CD8-positive, alpha-beta memory T cell (primary cell): Measurements from ENCODE around the gene CORO2B. TPM values are rescaled to one million over a fixed set of nuclear protein-coding genes. Genes with fewer than 3 reads are reported as not detected.

Source experiments
- CTCF ChIA-PET: fragments of 350-600 bp; sonication (Branson Sonifier 250); formaldehyde crosslinking; loops from one replicate; lab custom pipeline; 2021; ENCODE audit warnings: antibody characterized with exemption; lab: Charles Lee
- POLR2A ChIA-PET: fragments of 350-600 bp; sonication (Branson Sonifier 250); formaldehyde crosslinking; loops from one replicate; lab custom pipeline; 2021; ENCODE audit warnings: antibody characterized with exemption; lab: Charles Lee
- DNase-seq, 5 donors: peaks; one replicate each; pipeline versions ENCODE4 v3.0.0 to v3.0.0-alpha.2; 2020 to 2022; ENCODE audit warnings: mixed read lengths in 1 of 5
- H3K27ac ChIP-seq: one replicate; pipeline ENCODE4 v1.7.0; 2013; ENCODE audit warnings: low read depth, mild to moderate bottlenecking, low read length, moderate library complexity
- H3K27me3 ChIP-seq: 2 replicates; pipeline ENCODE4 v1.7.0; 2013; ENCODE audit warnings: low read length, mild to moderate bottlenecking; ENCODE audit not compliant: insufficient read depth, poor library complexity, severe bottlenecking
- H3K36me3 ChIP-seq: 2 replicates; pipeline ENCODE4 v1.7.0; 2013; ENCODE audit warnings: mild to moderate bottlenecking, low read length, moderate library complexity; ENCODE audit not compliant: insufficient read depth
- H3K4me1 ChIP-seq: 2 replicates; pipeline ENCODE4 v1.7.0; 2013; ENCODE audit warnings: mild to moderate bottlenecking, low read length, moderate library complexity; ENCODE audit not compliant: insufficient read depth
- H3K4me3 ChIP-seq: 2 replicates; pipeline ENCODE4 v1.7.0; 2013; ENCODE audit warnings: mild to moderate bottlenecking, low read length
- H3K9me3 ChIP-seq: 2 replicates; pipeline ENCODE4 v1.7.0; 2013; ENCODE audit warnings: mild to moderate bottlenecking, low read length
- H3K27ac Mint-ChIP-seq, 8 donors: one replicate each; pipeline ENCODE4 v1.8.0; 2020 to 2021; ENCODE audit warnings: mixed read lengths in 8 of 8, mild to moderate bottlenecking in 6 of 8, inconsistent platforms in 3 of 8, moderate library complexity in 3 of 8
- H3K27me3 Mint-ChIP-seq, 2 donors: one replicate each; pipeline ENCODE4 v1.8.0; 2020 to 2021; ENCODE audit warnings: mixed read lengths in 2 of 2, mild to moderate bottlenecking in 1 of 2, moderate library complexity in 1 of 2
- H3K36me3 Mint-ChIP-seq, 3 donors: one replicate each; pipeline ENCODE4 v1.8.0; 2020 to 2021; ENCODE audit warnings: mixed read lengths in 3 of 3, inconsistent platforms in 1 of 3, mild to moderate bottlenecking in 1 of 3
- H3K4me1 Mint-ChIP-seq, 3 donors: one replicate each; pipeline ENCODE4 v1.8.0; 2020 to 2021; ENCODE audit warnings: mixed read lengths in 3 of 3, inconsistent platforms in 1 of 3, mild to moderate bottlenecking in 1 of 3
- H3K4me3 Mint-ChIP-seq, 7 donors: one replicate each; pipeline ENCODE4 v1.8.0; 2020 to 2021; ENCODE audit warnings: mixed read lengths in 7 of 7, mild to moderate bottlenecking in 6 of 7, moderate library complexity in 4 of 7, inconsistent platforms in 2 of 7
- H3K9me3 Mint-ChIP-seq, 5 donors: one replicate each; pipeline ENCODE4 v1.8.0; 2020 to 2022; ENCODE audit warnings: mixed read lengths in 5 of 5, mild to moderate bottlenecking in 3 of 5, moderate library complexity in 2 of 5, inconsistent platforms in 1 of 5
- polyA plus RNA-seq: library from polyadenylated mRNA; unstranded; fragments of 300-500 nt; fragmentation: Illumina TruSeq; gene quantifications from one replicate; pipeline ENCODE4 v1.2.3, GENCODE V29; 2021
- total RNA-seq, 2 experiments: library from RNA; stranded (reverse); gene quantifications; one replicate each; pipeline ENCODE4 v1.2.3, GENCODE V29; 2021

CORO2B gene
- total and polyA plus RNA-seq, 3 experiments from 2014 or later: not detected

- Mint-ChIP-seq H3K9me3 (no peaks in the 10 kb centered on the region), H3K4me3 (no peak overlapping the region), H3K36me3 (no peaks in the 10 kb centered on the region), H3K27ac (no peak overlapping the region), H3K27me3 (peaks cover 8 to 40% of the 10 kb centered on the region in 2 donors), H3K4me1 (no peaks in the 10 kb centered on the region)
- no peak overlapping the region for H3K27ac ChIP-seq
- no peak for DNase-seq
- ChIA-PET CTCF (no interaction called here), POLR2A (no interaction called here)
- no peaks in the 10 kb centered on the region for H3K36me3 ChIP-seq
- H3K9me3 ChIP-seq: no peaks in the 10 kb centered on the region
- no peak overlapping the region for H3K4me3 ChIP-seq
- no peaks in the 10 kb centered on the region for H3K27me3 ChIP-seq
- no peaks in the 10 kb centered on the region for H3K4me1 ChIP-seq
Measured at GRCh38 chr15:68598171-68599152, 19.7 kb downstream of the CORO2B start.

DNA sequence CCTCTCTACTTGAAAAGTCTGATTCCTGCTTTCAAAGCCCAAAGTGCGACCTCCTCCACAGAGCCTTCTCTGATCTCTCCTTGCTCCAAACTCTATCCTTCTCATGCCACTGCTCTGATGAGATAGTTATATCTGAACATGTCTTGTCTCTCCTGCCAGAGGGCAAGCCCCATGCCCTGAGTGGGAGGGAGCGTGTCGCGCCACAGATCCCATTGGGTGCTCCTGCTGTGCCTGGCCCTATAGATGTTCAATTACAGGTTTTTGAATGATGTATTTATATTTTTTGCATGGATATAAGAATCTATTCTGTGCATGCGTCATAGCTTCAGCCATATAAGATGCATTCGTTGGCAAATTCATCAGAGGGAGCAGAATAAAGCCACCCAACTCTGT lies 20.4 kb downstream of the CORO2B start:
- no peak overlapping the region for H3K4me3 Mint-ChIP-seq
- CTCF ChIA-PET: no interaction called here
- no peaks in the 10 kb centered on the region for H3K36me3 Mint-ChIP-seq
- Histone ChIP-seq H3K9me3 (no peaks in the 10 kb centered on the region), H3K36me3 (no peaks in the 10 kb centered on the region), H3K27me3 (no peaks in the 10 kb centered on the region), H3K4me1 (no peaks in the 10 kb centered on the region), H3K4me3 (no peak overlapping the region), H3K27ac (no peak overlapping the region)
- peaks cover 12 to 40% of the 10 kb centered on the region in 2 donors for H3K27me3 Mint-ChIP-seq
- H3K4me1 Mint-ChIP-seq: no peaks in the 10 kb centered on the region
- H3K27ac Mint-ChIP-seq: no peak overlapping the region
- no peaks in the 10 kb centered on the region for H3K9me3 Mint-ChIP-seq
- POLR2A ChIA-PET: no interaction called here
- no peak for DNase-seq

DNA sequence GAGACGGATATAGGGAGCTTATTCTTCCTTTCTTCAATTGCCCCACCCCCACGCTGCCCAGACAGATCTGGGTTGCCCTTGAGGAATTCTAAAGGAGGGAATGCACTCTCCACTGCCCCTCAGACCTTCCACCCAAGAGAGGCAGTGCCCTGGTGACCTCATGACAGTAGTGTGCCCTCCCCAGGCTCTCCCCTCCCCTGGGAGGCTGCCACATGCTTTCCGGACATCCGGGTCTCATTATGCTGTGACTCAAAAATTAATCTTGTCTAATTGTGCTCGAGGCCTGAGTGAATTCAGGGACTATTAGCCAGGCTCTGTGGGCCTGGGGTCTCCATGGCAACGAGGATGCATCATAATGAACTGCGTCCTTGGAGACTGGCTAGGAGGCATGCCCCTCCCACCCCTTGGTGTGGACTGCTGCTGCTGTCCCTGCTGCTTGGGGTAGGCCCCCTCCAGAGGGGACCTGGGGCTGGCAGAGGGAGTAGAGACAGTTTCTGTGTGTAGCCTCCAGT lies 20.8 kb downstream of the CORO2B start:
- H3K4me1 ChIP-seq: no peaks in the 10 kb centered on the region
- Mint-ChIP-seq H3K4me1 (no peaks in the 10 kb centered on the region), H3K27me3 (peaks cover 12 to 42% of the 10 kb centered on the region in 2 donors), H3K4me3 (no peak overlapping the region), H3K27ac (no peak overlapping the region), H3K36me3 (no peaks in the 10 kb centered on the region), H3K9me3 (no peaks in the 10 kb centered on the region)
- H3K27ac ChIP-seq: no peak overlapping the region
- ChIA-PET CTCF (no interaction called here), POLR2A (no interaction called here)
- H3K36me3 ChIP-seq: no peaks in the 10 kb centered on the region
- H3K27me3 ChIP-seq: no peaks in the 10 kb centered on the region
- H3K4me3 ChIP-seq: no peak overlapping the region
- DNase-seq: no peak
- no peaks in the 10 kb centered on the region for H3K9me3 ChIP-seq

- POLR2A ChIA-PET: no interaction called here
Measured at GRCh38 chr15:68601206-68602197, 22.7 kb downstream of the CORO2B start.

GRCh38 chr15:68602459-68603215 lies 23.8 kb downstream of the CORO2B start:
- Histone ChIP-seq H3K36me3 (no peaks in the 10 kb centered on the region), H3K27ac (no peak overlapping the region), H3K9me3 (no peaks in the 10 kb centered on the region), H3K4me3 (no peak overlapping the region), H3K27me3 (no peaks in the 10 kb centered on the region), H3K4me1 (no peaks in the 10 kb centered on the region)
- peaks cover 10 to 34% of the 10 kb centered on the region in 2 donors for H3K27me3 Mint-ChIP-seq
- H3K9me3 Mint-ChIP-seq: no peaks in the 10 kb centered on the region
- POLR2A ChIA-PET: no interaction called here
- DNase-seq: no peak
- CTCF ChIA-PET: no interaction called here
- no peak overlapping the region for H3K27ac Mint-ChIP-seq
- no peaks in the 10 kb centered on the region for H3K36me3 Mint-ChIP-seq
- no peaks in the 10 kb centered on the region for H3K4me1 Mint-ChIP-seq
- no peak overlapping the region for H3K4me3 Mint-ChIP-seq

More at GRCh38 chr15:68601206-68602197, 22.7 kb downstream of the CORO2B start:
- CTCF ChIA-PET: no interaction called here
- no peaks in the 10 kb centered on the region for H3K4me1 ChIP-seq
- no peaks in the 10 kb centered on the region for H3K27me3 ChIP-seq
- no peak overlapping the region for H3K27ac ChIP-seq
- H3K4me1 Mint-ChIP-seq: no peaks in the 10 kb centered on the region
- no peaks in the 10 kb centered on the region for H3K9me3 ChIP-seq
- DNase-seq: no peak
- no peaks in the 10 kb centered on the region for H3K9me3 Mint-ChIP-seq
- peak overlapping the region in 1 of 8 donors; percentile 34 for H3K27ac Mint-ChIP-seq
- no peaks in the 10 kb centered on the region for H3K36me3 Mint-ChIP-seq
- no peak overlapping the region for H3K4me3 Mint-ChIP-seq
- peaks cover 10 to 35% of the 10 kb centered on the region in 2 donors for H3K27me3 Mint-ChIP-seq
- no peaks in the 10 kb centered on the region for H3K36me3 ChIP-seq
- H3K4me3 ChIP-seq: no peak overlapping the region

DNA sequence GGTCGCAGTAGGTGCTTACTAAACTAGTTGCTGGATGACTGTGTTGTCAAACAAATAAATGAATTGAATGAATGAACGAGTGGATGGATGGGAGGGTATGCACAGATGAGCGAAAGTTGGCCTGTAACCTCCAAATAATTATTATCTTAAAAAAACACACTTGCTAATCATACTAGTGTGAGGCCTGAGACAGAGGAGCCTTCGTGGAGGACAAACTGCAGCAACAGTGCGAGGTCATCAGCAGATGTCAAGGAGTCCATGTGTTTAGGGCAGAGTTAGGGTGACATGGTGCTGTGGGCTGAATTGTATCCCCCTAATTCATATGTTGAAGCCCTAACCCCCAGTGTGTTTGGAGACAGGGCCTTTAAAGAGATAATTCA lies 24.4 kb downstream of the CORO2B start:
- Mint-ChIP-seq H3K27me3 (peaks cover 10 to 30% of the 10 kb centered on the region in 2 donors), H3K36me3 (no peaks in the 10 kb centered on the region), H3K27ac (no peak overlapping the region), H3K4me3 (no peak overlapping the region), H3K9me3 (no peaks in the 10 kb centered on the region), H3K4me1 (no peaks in the 10 kb centered on the region)
- no peaks in the 10 kb centered on the region for H3K4me1 ChIP-seq
- no peaks in the 10 kb centered on the region for H3K36me3 ChIP-seq
- DNase-seq: no peak
- H3K27me3 ChIP-seq: no peaks in the 10 kb centered on the region
- no peak overlapping the region for H3K27ac ChIP-seq
- ChIA-PET CTCF (no interaction called here), POLR2A (no interaction called here)
- H3K4me3 ChIP-seq: no peak overlapping the region
- H3K9me3 ChIP-seq: no peaks in the 10 kb centered on the region

DNA sequence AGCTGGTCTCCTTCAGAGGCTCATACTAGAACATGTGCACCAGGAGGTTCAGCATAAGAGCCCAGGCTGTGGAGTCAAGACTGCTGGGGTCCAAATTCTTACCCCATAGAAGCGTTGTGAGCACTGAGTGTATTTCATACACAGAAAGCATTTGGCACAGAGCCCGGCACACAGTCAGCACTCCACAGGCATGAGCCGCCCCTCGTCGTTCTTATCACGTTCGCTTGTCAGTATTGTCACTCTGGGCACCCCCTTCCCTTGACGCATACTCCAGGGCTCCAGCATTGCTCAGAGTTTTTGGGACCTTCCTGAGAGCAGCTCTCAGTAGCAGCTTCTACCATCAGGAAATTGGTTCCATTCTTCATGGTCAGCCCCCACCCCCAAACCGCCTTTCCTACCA lies 25.2 kb downstream of the CORO2B start:
- H3K36me3 Mint-ChIP-seq: no peaks in the 10 kb centered on the region
- no peak for DNase-seq
- Histone ChIP-seq H3K4me3 (no peak overlapping the region), H3K4me1 (no peaks in the 10 kb centered on the region), H3K36me3 (no peaks in the 10 kb centered on the region), H3K9me3 (no peaks in the 10 kb centered on the region), H3K27ac (no peak overlapping the region), H3K27me3 (no peaks in the 10 kb centered on the region)
- no peaks in the 10 kb centered on the region for H3K4me1 Mint-ChIP-seq
- CTCF ChIA-PET: interaction anchor here (0.6 kb wide), 1 partner anchor 9 kb away, joined by 3 read pairs; no protein-coding TSS in a partner anchor
- no peak overlapping the region for H3K27ac Mint-ChIP-seq
- POLR2A ChIA-PET: no interaction called here
- H3K27me3 Mint-ChIP-seq: peaks cover 10 to 36% of the 10 kb centered on the region in 2 donors
- no peaks in the 10 kb centered on the region for H3K9me3 Mint-ChIP-seq
- no peak overlapping the region for H3K4me3 Mint-ChIP-seq
